ENCODE data around the gene UNKL.

The UNKL gene

DNA sequence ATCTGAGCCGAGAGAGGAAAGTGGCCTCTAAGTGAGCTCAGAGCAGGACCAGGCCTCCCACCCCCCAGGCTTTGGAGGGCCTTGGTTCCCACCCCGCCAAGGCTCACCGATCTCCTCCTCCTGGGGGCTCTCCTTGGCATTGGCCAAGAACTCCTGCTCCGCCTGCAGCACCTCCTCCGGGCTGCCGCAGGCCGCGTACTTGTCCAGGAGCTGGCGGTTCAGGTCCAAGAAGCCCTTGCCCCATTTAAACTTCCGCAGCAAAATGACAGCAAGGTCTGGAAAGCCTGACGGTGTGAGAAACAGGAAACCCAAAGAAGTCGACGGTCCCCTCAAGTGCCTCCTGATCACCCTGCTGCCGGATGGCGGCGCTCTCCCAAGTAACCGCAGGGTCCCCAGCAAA, 64.6 kb downstream of the UNKL start:
- no peak for DNase-seq

DNA sequence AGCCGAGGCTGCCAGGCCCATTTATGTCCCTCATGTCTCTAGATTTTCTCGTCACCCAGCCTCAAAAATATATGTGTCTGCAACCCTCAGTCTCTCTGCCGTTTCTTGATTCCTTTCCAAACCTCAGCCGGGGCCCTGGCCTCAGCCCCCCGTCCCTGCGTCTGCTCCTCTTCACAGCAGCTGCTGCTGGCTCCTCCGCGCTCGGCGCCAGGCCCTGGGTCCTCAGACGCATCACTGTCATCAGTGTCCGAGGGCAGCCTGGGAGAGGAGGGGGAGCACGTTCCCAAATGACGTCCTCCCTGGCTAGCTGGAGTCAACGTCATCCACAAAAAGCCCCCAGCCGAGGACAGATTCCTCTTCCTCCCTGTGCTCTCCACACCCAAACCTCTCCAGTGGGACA, 65.2 kb downstream of the UNKL start:
- DNase-seq = no peak

DNA sequence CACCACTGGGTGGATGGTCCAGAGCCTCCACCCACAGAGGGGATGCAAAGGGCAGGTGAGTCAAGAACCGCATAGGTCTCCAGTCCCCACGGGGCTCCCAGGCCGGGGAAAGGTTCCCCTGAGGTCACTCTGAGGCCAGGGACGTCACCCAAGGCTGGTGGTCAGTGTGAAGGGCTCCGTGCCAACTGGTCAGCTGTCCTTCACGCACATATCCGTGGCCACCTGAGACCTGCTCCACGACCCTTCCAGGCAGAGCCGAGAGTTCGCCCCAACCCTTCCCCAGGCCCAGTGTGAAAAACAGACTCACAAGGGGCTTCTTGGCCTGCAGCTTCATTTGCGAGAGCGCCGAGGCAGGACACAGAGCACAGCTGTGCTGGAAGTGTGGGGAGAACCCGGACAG, 65.6 kb downstream of the UNKL start:
- DNase-seq = no peak

DNA sequence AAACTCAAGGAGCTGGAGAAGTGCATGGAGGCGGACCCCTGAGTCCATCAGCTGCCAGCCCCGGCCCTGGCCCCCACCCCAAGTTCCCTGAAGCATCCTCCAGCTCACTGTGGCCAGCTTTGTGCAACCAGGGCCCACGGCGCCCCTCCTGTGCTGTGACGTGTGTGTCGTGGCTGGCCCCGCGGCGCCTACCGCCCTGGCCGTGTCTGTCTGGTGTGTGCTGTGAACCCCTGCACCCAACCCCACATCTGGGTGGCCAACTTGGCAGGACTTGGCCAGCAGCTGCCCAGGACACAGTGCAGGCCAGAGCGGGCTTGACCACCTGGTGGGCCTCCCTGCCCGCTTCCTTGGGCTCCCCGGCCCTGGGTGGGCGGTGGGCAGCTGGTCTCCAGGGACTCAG, 66.1 kb downstream of the UNKL start:
- no peak for DNase-seq

DNA sequence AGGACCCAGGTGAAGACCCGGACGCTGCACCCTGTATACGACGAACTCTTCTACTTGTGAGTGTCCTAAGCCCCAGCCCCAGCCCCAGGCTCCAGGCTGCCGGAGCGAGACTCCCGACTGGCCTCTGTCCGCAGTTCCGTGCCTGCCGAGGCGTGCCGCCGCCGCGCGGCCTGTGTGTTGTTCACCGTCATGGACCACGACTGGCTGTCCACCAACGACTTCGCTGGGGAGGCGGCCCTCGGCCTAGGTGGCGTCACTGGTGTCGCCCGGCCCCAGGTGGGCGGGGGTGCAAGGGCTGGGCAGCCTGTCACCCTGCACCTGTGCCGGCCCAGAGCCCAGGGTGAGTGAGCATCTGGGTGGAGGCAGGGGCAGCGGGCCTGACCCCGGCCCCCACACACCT, 66.5 kb downstream of the UNKL start:
- no peak for DNase-seq

DNA sequence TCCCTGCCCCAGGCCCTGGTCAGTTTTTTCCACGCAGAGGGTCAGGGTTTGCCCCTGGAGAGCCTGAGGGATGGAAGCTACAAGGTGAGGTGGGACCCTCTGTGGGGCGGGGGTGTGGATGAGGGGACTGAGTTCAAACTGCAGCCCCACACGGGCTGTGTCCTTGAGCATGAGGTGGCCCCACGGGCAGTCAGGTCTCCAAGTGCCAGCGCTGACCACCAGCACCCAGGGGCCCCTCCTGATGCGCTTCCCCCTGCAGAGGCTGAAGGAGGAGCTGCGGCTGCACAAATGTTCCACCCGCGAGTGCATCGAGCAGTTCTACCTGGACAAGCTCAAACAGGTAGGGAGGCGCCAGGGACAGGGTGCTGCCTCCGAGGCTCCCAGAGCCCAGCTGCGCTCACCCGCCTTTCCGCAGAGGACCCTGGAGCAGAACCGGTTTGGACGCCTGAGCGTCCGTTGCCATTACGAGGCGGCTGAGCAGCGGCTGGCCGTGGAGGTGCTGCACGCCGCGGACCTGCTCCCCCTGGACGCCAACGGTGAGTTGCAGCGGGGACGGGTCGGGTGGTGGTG, 67.1 kb downstream of the UNKL start:
- no peak for DNase-seq

DNA sequence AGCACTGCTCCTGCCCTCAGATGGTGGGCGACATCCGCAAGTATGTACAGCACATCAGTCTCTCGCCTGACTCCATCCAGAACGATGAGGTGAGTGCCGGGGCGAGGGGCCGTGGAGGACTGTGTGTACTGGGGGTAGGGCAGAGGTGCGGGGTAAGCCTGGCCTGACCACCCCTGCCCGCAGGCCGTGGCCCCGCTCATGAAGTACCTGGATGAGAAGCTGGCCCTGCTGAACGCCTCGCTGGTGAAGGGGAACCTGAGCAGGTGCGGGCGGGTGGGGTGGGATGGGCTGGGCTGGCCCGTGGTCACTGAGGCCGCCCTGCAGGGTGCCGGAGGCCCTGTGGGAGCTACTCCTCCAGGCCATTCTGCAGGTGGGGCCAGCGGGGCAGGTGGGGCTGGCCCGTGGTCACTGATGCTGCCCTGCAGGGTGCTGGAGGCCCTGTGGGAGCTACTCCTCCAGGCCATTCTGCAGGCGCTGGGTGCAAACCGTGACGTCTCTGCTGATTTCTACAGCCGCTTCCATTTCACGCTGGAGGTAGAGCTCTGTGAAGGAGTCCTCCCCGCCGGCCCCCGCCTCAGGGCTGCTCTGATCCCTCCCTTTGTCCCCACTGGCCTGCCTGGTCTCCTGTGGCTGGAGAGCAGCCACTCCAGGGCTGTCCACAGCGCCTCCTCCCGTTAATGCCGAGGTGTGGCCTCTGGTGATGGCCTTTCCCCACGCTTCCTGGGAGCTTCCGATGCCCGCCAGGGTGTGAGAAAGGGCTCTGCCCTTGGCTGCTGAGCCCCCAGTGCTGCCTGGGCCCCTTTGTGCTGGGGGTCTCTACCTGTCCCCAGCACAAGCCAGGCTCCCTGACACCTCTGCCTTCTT, 67.8 kb downstream of the UNKL start:
- DNase-seq = no peak

DNA sequence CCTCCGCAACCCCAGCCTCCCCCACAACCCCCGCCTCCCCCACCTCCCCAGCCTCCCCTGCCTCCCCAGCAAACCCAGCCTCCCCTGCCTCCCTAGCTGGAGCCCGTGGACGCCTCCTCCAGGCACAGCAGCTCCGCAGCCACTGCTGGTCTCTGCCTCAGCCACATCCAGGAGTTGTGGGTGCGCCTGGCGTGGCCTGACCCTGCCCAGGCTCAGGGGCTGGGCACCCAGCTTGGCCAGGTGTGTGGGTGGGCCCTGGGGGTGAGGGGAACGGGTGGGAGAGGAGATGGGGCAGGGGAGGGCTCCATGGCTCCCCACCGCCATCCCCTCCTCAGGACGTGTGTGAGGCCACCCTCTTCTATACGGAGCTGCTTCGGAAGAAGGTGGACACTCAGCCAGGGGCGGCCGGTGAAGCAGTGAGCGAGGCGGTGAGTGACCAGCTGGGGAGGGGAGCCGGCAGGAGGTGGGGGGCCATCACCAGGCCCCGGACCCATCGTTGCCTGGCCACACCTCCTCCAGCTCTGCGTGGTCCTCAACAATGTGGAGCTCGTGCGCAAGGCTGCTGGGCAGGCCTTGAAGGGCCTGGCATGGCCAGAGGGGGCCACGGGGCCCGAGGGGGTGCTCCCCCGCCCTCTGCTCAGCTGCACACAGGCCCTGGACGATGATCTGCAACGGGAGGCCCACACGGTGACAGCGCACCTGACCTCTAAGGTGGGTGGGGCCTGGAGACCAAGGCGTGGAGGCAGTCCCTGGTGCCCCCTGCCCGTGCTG, 68.7 kb downstream of the UNKL start:
- no peak for DNase-seq

DNA sequence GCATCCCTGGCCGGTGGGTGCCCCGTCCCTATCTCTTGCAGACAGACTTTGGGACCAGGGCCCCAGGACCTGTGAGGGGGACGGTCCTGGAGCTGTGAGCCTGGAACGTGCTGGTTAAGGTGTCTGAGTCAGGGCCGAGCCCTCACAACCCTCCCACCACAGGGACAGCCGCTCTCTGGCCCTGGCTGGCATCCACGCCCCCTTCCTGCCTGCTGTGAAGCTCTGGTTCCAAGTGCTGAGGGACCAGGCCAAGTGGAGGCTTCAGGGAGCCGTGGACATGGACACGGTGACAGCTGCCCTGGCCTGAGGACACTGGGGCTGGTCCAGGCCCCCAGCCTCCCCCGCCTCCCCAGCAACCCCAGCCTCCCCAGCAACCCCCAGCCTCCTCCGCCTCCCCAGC, 69.4 kb downstream of the UNKL start:
- DNase-seq = no peak

DNA sequence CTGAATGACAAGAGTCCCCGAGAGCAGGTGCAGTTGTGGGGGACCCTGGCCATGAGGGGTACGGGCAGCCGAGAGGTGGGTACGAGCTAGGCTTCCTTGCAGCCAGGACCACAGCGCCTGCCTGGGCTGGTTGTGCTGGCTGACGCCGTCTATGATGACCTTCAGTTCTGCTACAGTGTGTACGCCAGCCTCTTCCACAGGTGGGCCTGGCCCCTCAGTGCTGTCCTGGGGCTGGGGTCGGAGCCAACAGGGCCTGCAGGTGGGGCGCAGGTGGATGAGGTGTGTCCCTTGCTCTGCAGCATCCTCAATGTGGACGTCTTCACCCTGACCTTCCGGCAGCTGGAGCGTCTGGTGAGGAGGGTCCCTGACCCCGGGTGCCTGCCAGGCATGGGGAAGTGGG, 70.0 kb downstream of the UNKL start:
- DNase-seq = no peak

DNA sequence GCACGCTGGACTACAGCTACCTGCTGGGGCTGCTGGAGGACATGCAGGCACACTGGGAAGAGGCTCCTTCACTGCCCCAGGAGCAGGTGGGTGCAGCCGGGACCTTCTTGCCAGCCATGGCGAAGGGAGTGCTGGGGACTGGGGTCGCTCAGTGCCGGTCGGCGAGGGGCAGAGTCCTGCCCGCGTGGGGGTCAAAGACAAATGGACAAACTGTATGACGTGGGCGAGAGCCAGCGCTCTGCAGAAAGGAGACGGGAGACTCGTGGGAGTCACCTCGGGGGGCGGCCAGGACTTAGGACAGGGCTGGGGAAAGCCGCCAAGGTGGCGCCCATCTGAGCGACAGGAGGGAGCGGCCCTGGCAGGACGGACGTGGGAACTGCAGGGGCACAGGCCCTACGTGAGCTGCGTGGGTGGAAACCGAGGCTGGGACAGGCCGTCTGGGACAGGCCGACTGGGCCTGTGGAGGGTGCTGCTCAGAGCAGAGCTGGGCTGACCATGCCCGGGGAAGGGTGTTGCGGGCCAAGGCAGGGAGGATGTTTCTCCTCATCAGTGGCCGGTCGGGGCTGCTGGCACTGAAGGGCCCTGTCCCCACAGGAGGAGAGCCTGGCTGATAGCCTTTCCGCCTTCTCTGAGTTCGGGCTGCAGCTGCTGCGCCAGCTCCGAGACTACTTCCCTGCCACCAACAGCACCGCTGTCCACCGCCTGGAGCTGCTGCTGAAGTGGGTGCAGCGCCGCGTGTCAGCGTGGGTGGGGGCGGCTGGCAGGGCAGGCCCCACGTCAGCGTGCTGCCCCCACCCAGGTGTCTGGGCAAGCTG, 70.9 kb downstream of the UNKL start:
- no peak for DNase-seq

DNA sequence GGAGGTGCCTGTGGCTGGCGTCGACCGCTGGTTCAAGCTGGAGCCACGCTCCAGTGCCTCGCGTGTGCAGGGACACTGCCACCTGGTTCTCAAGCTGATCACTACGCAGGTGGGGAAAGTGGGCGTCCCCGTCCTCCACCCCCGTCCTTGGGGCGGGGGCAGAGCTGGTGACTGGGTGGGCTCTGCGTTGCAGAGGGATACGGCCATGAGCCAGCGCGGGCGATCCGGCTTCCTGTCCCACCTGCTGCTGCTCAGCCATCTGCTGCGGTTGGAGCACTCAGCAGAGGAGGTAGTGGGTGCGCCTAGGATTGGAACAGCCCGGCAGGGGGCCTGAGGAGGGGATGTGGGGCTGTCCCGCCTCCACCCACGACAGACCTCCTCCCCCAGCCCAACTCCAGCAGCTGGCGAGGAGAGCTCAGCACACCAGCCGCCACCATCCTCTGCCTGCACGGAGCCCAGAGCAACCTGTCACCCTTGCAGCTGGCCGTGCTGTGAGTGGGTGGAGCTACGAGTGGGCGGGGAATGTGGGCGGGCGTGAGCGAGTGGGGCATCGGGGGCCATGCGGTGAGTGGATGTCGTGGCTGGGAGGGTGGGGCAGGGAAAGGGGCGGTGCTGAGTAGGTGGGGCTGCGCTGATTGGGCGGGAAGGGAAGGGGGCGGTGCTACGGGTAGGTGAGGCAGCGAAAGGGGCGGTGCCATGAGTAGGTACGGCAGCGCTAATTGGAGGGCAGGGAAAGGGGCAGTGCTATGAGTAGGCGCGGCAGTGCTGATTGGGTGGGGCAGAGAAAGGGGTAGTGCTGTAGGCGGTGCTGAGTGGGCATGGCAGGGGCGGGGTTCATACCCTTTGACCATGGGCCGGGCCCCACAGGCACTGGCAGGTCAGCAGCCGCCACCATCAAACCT, 71.7 kb downstream of the UNKL start:
- DNase-seq = peak; percentile 98

DNA sequence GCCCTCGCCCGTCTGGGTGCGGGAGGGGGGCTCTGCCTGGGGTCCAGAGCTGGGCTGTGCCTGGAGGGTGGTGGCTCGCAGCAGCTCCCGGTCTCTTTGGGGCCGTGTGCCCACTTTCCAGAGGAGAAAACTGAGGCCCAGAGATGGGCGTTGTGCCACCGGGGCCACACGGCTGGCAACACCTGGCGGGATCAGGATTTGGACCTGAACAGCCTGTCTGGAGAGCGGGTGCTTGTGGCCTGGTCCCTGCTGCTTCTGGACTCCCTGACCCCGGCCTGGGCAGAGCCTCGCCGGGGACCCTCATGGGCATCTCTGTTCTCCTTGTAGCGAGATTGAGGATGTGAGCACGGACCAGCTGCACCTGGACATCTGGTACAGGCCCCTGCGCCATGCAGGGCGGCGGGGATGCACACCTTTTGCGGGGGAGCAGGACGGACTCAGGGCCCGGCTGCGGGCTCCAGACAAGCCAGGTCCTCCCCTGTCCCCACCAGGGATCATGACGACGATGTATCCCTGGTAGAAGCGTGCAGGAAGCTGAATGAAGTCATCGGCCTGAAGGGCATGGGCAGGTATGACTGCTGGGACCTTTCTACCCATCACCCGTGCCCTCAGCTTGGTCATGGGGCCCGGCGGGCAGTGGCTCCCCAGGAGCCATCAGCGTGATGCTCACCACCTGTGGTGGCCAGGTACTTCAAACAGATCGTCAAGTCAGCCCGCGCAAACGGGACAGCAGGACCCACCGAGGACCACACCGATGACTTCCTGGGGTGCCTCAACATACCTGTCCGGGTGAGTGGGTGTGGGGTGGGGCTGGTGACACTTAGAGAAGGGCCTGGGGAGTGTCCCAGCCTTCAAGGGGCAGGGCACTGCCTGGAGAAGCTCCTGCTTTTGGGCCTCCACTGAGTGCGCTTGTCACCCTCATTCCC, 72.7 kb downstream of the UNKL start:
- DNase-seq = no peak

DNA sequence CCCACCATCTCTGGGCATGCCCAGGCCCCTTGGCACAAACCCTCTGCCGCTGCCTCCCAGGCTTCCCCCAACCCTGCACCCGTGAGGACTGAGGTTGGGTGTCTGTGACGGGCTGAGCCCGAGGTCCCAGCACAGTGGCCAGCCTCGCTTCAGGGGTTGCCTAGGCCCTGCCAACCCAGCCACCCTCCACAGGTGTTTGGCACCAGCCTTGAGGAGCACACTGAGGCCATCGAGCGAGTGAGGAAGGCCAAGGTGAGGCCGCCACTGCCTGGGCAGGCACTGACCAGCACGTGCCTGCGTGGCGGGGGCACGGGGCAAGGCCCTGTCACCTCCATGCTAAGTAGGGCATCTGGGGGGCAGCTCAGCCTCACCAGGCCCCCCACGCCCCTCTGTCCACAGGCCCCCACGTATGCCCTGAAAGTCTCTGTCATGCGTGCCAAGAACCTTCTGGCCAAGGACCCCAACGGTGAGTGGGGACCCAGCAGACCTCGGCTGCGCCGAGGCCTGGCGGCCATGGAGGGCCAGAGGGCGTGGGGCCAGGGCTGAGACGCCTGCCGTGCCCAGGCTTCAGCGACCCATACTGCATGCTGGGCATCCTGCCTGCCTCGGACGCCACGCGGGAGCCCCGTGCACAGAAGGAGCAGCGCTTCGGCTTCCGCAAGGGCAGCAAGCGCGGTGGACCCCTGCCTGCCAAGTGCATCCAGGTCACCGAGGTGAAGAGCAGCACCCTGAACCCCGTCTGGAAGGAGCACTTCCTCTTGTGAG, 73.6 kb downstream of the UNKL start:
- DNase-seq = no peak

DNA sequence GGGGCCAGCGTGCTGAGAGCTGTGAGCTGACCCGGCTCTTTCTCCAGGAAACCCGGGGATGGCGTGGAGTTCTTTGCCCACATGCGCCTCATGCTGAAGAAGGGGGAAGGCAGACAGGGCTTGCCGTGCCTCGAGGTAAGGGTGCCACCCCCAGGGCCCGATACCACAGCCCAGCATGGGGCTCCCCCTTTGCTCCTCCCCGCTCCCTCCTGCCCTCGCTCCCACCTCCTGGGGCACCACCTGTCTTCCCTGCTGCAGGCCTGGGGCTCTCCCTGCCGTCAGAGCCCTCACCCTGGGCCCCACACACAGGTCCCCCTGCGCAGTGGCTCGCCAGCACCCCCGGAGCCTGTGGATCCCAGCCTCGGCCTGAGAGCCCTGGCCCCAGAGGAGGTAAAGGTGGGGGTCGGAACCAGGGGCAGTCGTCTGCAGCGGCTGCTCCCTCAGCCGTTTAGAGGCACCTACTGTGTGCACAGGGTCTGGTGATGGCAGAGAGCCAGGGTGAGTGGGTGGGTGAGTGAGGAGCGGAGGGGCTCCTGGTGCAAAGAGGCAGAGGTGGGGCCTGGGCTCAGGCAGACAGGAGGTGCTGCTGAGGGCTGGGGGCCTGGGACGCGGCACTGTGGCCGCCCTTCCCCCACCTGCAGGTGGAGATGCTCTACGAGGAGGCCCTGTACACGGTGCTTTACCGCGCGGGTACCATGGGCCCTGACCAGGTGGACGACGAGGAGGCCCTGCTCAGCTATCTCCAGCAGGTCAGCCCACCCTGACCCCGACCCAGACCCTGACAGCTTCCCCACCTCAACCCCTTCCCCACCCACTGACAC, 75.4 kb downstream of the UNKL start:
- no peak for DNase-seq

DNA sequence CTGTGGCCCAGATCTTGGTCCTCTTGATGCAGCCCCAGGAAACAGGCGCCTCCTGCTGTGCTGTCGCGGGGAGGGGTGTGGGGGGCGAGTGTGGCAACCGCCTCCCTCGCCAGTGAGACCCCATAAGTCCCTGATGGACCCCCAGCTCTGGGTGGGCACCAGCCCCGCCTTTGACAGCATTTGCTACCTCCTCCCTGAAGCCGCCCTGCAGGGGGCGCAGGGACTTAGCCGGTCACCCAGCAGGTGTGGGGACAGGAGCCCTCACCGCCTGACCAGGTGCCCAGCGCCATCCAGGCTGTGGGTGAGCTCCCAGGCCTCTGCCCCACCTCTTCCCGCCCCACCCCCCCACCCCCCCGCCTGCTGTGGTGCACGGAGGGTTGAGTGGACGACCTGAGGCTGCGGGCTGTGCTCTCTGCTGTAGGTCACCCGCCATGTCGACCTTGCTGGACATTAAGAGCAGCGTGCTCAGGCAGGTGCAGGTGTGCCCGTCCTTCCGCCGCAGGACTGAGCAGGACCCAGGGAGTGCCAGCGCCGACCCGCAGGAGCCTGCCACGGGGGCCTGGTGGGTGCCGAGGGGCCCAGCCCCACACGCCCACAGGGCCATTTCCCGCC, 76.3 kb downstream of the UNKL start:
- DNase-seq = no peak

DNA sequence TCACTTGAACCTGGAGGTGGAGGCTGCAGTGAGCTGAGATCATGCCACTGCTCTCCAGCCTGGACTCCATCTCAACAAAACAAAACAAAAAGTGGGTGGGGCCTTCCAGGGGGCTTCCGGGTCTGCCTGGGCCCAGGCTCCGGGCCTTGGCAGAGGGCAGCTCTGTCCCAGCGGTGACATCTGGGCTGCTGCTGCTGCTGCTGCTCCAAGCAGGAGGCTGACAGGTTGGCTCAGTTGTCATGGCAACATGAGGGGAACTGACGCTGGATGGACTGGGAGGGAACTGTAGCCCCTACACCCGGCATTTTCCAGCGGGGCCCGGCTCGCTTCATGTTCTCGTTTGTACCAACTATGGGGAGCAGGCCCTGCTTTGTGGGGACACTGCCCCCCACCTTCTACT, 77.0 kb downstream of the UNKL start:
- no peak for DNase-seq

DNA sequence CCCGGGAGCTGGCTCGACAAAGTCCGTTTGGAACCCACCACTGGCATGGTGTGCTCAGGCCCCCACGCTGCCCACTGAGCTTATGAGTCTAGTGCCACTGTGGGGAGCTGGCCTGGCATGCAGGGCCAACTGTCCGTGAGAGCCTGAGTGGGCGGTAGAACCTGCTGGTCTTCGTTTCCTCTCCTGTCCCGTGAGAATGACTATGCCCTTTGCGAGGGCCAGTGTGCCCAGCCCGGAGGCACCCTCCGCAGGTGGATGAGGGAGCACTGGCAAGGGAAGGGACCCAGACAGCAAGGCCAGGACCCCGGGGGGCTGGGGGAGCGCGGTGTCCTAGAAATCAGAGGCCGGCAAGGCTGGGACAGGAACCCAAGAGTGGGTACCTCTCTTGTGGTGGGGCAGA, 77.9 kb downstream of the UNKL start:
- no peak for DNase-seq

DNA sequence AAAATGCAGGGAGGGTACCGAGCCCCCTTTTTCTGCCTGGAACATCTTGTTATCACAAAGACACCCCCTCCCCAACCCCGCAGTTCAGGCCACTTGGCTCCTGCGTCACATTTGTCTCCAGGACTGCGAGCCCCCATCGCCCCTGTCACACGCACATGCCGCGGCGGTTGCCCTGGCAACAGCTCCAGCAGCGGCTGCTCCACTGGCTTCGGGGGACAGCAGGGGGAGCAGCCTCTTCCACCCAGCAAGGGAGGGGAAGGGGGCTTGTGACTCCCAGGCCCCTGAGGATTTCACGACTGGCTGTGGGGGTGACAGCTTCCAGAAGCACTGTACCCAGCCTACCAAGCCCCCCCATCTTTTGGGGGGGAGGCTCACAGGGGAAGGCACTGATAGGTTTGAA, 78.5 kb downstream of the UNKL start:
- DNase-seq = no peak
